HPDE6-E6E7 (cell line): ENCODE measurements around the gene ABI3BP.

Experiments
- DNase-seq: peaks from one replicate; pipeline ENCODE4 v3.0.0; 2011; ENCODE audit warnings: missing footprints; ENCODE audit errors: extremely low spot score

ABI3BP gene

DNA sequence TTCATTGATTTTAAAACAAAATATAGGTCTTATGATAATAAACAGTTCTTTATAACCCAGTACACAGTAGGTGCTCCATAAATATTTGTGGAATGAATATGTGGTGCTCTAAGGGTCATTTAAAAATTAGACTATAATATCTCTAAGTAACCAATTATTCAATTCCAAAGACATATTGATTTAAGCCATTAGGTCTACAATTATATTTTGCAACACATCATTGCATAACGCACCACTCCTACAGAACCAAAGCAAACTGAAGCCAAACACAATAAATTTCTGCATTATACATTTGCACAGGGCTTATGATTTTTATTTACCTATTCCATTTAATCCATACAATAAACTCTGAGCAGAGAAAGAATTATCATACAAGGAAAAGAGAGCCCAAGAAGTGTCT lies 104.3 kb downstream of the ABI3BP start:
- no peak for DNase-seq

- DNase-seq: no peak
Observed at GRCh38 chr3:100882571-100882984, 110.6 kb downstream of the ABI3BP start.

DNA sequence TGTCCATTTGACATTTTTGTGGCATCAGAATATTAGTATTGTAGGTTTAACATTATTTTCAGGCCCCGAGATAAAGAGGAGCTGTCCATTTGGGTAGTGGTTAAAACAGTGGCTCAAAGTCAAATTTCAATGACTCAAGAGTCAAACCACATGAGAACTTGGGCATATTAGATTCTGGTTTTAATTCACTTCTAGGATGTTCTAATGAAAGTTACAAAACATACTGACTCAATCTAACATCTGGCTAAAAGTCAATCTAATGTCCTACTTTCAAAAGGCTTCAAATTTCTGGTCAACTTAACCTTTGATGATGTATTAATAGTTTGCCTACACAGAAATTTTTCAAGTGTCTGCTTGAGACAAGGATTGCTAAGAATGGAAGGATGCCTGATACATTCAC lies 112.4 kb downstream of the ABI3BP start:
- DNase-seq: no peak

DNA sequence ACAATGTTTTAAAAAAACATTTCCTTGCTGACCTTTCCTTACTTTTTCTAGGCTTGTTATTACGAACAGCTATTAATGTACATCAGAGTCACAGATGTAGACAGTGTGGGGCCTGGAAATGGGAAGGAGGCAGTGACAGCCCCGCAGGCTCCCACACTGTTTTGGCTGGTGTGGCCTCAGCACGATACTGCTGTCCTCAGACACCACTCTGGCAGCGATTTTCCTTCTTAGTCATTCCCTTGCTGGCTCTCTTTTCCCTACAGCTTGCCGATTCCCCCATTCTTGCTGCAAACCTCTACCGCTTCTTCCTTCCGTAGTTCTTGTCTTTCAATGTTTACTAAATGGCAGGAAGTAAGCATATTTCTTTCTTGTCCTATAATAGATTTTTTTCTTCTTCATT lies 113.1 kb downstream of the ABI3BP start:
- no peak for DNase-seq

DNA sequence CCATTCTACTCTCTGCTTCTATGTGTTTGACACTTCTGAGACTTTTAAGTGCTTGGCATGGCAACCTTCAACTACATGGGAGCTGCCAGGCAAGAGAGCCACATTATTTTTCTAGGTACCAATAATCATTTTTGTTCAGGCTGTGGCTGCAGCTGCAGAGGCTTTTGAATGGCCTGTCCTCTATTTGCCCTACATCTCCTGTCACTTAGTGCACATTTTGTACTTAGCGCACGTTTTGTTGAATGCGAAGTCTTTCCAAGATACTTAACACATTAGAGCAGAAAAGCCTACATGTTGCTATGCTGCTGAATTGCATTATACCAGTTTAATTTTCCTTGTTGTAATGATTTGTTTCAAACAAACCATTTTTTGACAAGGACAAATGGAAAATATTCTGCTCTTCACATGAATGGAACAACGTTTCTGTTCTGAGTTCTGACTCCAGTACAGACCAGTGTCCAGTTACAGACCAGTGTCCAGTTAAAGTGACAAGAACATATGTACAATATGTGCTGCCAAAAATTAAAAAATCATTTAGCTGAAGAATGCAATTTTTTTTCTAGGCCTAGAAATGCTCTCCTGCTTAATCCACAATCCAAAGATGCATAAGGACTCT lies 113.9 kb downstream of the ABI3BP start:
- DNase-seq: no peak

- DNase-seq: no peak
Observed at GRCh38 chr3:100877286-100877685, 115.9 kb downstream of the ABI3BP start.

GRCh38 chr3:100875239-100875638 lies 118.0 kb downstream of the ABI3BP start:
- peak; percentile 15 for DNase-seq

- no peak for DNase-seq
Observed at GRCh38 chr3:100873611-100874010, 119.6 kb downstream of the ABI3BP start.

DNA sequence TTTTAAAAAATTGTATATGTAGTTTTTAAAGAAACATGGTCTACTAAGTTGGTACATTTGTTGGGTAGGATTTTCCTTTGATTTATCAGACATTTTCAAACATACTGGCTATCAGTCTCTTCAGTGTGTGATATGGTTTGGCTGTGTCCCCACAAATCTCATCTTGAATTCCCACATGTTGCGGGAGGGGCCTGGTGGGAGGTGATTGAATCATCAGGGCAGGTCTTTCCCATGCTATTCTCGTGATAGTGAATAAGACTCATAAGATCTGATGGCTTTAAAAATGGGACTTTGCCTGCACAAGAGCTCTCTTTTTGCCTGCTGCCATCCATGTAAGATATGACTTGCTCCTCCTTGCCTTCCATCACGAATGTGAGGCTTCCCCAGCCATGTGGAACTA lies 121.9 kb downstream of the ABI3BP start:
- no peak for DNase-seq

DNA sequence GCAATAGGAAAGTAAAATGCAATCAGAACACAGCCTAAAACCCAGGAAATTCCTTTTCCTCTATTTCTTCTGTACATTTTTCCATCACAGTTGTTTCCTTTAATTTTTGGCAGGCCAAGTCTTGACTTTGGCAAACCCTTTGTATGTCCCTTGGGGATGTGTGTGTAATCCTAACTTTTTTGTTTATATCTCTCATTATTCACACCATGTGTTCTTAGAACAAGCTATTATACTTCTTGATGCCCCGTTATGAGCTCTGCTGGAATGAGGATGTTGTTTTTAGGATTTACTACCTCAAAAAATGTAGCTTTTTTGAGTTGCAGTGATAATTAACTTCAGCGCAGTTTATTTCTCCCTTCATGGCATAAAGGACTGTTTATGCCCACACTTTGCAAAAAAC lies 123.4 kb downstream of the ABI3BP start:
- no peak for DNase-seq

DNA sequence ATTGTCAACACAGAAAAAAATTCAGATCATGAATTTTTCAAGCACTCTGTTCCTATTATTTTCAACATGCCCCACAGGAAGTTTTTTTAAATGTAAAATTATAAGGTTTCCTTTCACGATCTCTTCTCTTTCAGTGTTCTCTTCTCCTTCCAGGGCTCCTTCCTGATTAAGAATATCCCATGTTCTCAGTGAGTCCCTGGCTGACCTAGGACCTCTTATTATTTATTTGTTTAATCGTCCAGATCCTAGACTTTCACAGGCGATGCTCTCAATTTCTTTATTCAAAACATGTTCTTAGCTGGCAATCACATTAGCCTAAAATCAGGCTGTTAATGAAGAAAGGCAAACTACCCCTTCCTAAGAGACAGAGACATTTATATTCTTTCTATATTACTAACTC lies 124.3 kb downstream of the ABI3BP start:
- DNase-seq: no peak

- DNase-seq: no peak
Observed at GRCh38 chr3:100868096-100868495, 125.1 kb downstream of the ABI3BP start.

DNA sequence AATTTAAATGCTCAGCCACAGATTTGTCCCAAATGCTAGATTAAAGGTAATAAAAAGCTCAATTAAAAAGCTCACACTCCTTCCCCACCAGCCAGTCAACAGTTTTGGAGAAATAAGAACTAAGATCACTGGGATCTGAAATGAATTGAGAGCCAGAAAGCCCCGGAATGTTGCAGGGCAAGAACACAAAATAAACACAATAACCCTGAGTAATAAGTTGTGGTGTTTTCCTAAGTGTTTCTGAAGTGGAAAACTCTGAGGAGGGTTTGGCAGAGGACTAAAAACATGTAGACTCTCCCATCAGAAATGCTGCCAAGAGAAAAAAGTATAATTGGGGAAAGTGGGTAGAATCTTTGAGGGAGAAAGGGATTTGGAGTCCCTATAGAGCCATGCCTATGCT lies 127.8 kb downstream of the ABI3BP start:
- DNase-seq: no peak

- DNase-seq: no peak
Observed at GRCh38 chr3:100864471-100865250, 128.6 kb downstream of the ABI3BP start.

DNA sequence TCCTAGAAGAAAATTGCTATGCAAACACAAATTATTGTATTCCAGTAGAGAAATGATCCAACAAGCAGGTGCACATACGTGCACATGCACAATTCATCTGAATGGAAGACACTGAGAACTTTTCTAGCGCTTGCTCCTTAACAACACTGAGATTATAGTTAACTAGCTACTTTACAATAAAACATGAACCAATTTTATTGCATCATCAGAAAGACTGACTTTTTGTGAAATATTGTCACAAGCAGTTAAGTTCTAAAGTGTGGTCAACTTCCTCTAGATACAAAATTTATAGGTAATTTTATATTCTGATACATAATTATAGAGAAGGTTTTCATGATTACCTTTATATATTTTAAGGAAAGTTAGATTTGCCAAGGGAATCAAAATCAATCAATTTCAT lies 135.4 kb downstream of the ABI3BP start:
- no peak for DNase-seq

GRCh38 chr3:100856821-100857220 lies 136.4 kb downstream of the ABI3BP start:
- DNase-seq: no peak

DNA sequence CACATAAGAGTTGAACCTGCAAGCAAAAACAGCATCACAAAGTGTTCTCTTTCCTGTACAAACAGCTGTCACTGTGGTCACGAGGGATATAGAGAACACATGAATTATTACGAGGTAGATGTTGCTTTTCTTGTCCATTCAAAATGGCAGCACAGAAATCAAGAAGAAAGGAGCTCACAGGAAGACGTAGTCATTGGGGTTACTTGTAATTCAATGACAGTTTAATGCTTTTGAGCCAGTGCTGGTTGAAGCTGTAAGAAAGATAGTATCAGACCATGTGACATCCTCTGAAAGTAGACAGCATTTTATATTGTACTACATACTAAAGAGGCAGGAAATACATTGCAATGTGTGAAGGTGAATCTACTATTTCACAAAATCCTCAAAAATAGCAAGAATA lies 140.4 kb downstream of the ABI3BP start:
- DNase-seq: no peak

- DNase-seq: no peak
Observed at GRCh38 chr3:100850701-100851100, 142.5 kb downstream of the ABI3BP start.

DNA sequence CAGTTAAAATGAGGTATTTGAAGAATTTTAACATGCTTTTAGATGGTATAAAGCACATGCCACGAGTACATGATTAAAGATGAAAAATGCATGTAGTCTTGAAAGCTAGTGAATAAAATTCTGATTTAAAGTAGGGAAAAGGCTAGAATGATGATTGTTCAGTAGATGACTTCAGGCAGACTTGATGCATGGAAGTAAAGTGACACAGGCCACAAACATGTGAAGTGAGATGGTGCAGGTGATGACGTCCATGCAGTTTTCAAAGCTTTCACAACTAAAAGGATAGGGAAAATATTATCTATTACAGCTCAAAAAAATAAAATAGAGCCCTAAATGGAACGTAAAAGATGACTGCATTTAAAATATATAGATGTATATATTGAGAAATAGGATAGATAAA lies 143.1 kb downstream of the ABI3BP start:
- no peak for DNase-seq

- peak; percentile 29 for DNase-seq
Observed at GRCh38 chr3:100844063-100844936, 148.9 kb downstream of the ABI3BP start.

DNA sequence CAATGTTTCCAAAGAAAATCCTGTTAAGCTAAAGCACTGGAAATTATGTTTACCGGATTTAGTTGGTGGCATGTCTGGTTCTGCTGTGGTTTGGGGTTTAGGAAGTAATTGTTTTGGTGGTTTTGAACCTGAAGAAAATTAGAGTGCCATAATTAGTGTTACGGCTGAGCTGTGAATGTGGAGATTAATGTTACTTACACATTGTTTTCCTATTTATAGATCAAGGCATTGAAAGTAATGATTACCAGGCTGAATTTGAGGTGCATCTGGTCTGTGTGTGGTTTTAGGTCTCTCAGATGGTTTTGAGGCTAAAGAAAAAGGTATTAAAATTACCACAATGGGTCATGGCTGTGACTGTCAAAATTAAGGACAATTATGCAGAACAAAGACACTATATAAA lies 155.1 kb downstream of the ABI3BP start:
- DNase-seq: no peak

DNA sequence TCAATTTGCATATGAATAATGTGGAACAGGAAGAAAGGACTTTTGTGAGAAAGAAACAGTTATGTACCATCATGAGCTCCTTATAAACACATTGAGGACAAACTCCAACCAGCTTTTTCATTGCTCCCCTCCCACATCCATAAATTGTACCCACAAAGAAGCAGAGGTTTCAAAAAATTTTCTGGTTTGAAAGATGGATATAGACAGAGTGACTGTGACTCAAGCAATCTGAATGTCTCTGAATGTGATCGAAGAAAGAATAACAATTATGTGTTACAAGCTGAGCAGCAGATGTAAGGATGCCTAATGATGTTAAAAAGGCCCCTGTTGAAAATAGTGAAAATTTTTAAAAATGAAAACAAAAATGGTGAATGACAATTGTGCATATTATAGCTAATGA lies 156.6 kb downstream of the ABI3BP start:
- DNase-seq: no peak

GRCh38 chr3:100834332-100834731 lies 158.9 kb downstream of the ABI3BP start:
- DNase-seq: no peak
